Osteoblast (primary cell): ENCODE measurements around the gene HEATR5A. TPM values are rescaled to one million over a fixed set of nuclear protein-coding genes. Genes with fewer than 3 reads are reported as not detected.
A peak's percentile ranks its signal among the peaks of the same experiment; 100 is the strongest.

ENCODE experiments used
- DNase-seq: peaks from one replicate; pipeline ENCODE4 v3.0.0; 2011; ENCODE audit warnings: low spot score, mixed read lengths; ENCODE audit not compliant: insufficient read length; ENCODE audit errors: missing footprints
- H2AFZ ChIP-seq: 2 replicates; pipeline ENCODE4 v1.6.0; 2011; ENCODE audit warnings: mild to moderate bottlenecking, low read length
- H3K27ac ChIP-seq: 2 replicates; pipeline ENCODE4 v1.5.1; 2011; ENCODE audit warnings: mild to moderate bottlenecking, low read depth, low read length, moderate library complexity
- H3K27me3 ChIP-seq: 2 replicates; pipeline ENCODE4 v1.6.0; 2012; ENCODE audit warnings: mild to moderate bottlenecking, control low read depth, inconsistent platforms, low read length, moderate library complexity; ENCODE audit not compliant: insufficient read depth
- H3K36me3 ChIP-seq: 2 replicates; pipeline ENCODE4 v1.5.1; 2011; ENCODE audit warnings: mild to moderate bottlenecking, low read length, control low read depth, moderate library complexity; ENCODE audit not compliant: insufficient read depth
- H3K4me1 ChIP-seq: 2 replicates; pipeline ENCODE4 v1.5.1; 2011; ENCODE audit warnings: mild to moderate bottlenecking, low read length, control low read depth, moderate library complexity; ENCODE audit not compliant: insufficient read depth
- H3K4me2 ChIP-seq: 2 replicates; pipeline ENCODE4 v1.6.0; 2011; ENCODE audit warnings: mild to moderate bottlenecking, low read length; ENCODE audit not compliant: insufficient read depth
- H3K4me3 ChIP-seq: fragments of 200-600 bp; sonication (generic); 3 replicates; pipeline ENCODE4 v1.5.1; 2012; ENCODE audit warnings: mild to moderate bottlenecking, low read length, inconsistent platforms; ENCODE audit not compliant: insufficient read depth
- H3K79me2 ChIP-seq: 2 replicates; pipeline ENCODE4 v1.6.0; 2012; ENCODE audit warnings: mild to moderate bottlenecking, low read length, control low read depth, inconsistent platforms; ENCODE audit not compliant: insufficient read depth
- H3K9me3 ChIP-seq: 2 replicates; pipeline ENCODE4 v1.5.1; 2011; ENCODE audit warnings: low read depth, low read length, control low read depth
- H4K20me1 ChIP-seq: 2 replicates; pipeline ENCODE4 v1.6.0; 2012; ENCODE audit warnings: mild to moderate bottlenecking, low read length, control low read depth; ENCODE audit not compliant: insufficient read depth
- total RNA-seq: library from RNA; depleted of rRNA; stranded (reverse); fragments of >200 nt; gene quantifications from 2 replicates; pipeline ENCODE4 v1.2.3, GENCODE V29; 2012
- TF ChIP-seq, protein P1 (sequence below): IDR thresholded peaks from 2 replicates; pipeline ENCODE4 v1.5.1; 2011; ENCODE audit warnings: mild to moderate bottlenecking, low read depth, low read length, moderate library complexity; ENCODE audit errors: extremely low read depth

The HEATR5A gene
- total RNA-seq, 1 donor, result 46.0 TPM

DNA sequence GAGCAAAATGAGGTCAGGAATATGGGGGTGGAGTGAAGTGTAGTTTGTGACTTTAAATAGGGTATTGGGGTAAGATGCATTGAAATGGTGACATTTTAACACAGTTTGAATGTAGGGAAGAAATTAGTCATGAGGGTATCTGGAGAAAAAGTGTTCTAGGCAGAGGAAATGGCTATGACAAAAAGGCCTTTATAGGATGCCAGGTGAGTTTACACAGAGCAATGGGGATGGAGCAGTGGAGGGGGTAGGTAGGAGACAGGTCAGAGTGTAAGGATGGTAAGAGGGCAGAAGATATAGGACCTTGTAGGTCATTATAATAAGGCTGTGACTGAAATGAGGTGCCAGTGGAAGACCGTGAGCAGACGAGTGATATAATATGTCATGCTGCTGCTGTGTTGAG lies 30.4 kb downstream of the HEATR5A start:
- no peaks in the 10 kb centered on the region for H3K9me3 ChIP-seq
- no peak overlapping the region for H2AFZ ChIP-seq
- no peak overlapping the region for H3K4me2 ChIP-seq
- no peaks in the 10 kb centered on the region for H3K79me2 ChIP-seq
- H3K4me3 ChIP-seq, result no peak overlapping the region
- no peaks in the 10 kb centered on the region for H4K20me1 ChIP-seq
- no peaks in the 10 kb centered on the region for H3K4me1 ChIP-seq
- no peak overlapping the region for H3K27ac ChIP-seq
- DNase-seq, result no peak
- no peaks in the 10 kb centered on the region for H3K27me3 ChIP-seq
- H3K36me3 ChIP-seq, result peaks cover 34% of the 10 kb centered on the region
- TF ChIP-seq, protein P1, sequence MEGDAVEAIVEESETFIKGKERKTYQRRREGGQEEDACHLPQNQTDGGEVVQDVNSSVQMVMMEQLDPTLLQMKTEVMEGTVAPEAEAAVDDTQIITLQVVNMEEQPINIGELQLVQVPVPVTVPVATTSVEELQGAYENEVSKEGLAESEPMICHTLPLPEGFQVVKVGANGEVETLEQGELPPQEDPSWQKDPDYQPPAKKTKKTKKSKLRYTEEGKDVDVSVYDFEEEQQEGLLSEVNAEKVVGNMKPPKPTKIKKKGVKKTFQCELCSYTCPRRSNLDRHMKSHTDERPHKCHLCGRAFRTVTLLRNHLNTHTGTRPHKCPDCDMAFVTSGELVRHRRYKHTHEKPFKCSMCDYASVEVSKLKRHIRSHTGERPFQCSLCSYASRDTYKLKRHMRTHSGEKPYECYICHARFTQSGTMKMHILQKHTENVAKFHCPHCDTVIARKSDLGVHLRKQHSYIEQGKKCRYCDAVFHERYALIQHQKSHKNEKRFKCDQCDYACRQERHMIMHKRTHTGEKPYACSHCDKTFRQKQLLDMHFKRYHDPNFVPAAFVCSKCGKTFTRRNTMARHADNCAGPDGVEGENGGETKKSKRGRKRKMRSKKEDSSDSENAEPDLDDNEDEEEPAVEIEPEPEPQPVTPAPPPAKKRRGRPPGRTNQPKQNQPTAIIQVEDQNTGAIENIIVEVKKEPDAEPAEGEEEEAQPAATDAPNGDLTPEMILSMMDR, result no peak

DNA sequence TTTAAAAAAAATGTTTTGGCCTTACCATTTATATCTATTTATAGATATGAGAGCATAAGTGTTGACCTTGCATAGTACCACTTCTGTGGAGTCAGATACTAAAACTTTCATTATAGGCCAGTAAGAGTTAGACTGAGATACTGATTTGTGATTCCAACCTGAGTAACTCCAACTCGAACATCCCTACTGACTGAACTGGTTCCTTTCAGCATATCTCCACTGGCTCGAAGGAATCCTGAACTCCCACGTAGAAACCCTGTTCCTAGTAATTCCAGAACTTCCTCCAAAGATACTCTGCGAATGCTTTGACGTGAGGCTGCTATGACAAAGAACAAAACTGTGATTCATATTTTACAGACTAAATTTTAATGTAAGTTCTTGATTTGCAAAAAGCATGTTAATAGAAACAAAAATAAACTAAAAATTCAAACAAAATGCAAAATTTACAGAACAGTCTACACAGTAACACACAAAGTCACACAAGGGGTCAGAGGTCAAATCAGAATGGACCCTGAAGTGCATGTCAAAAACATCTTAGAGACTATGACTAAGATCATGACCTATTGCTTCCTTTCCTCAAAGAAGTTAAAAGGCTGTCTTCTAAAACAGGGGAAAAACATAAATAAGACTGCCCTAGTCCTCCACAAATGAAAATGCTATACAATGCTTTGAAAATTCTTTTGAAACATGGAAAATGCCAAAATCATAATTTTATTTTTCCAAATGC lies 31.5 kb downstream of the HEATR5A start:
- Histone ChIP-seq H3K4me2 (no peak overlapping the region), H3K27me3 (no peaks in the 10 kb centered on the region), H3K36me3 (peaks cover 27% of the 10 kb centered on the region), H2AFZ (no peak overlapping the region), H4K20me1 (no peaks in the 10 kb centered on the region), H3K4me3 (no peak overlapping the region), H3K4me1 (no peaks in the 10 kb centered on the region), H3K9me3 (no peaks in the 10 kb centered on the region), H3K79me2 (no peaks in the 10 kb centered on the region), H3K27ac (peak overlapping the region; percentile 48)
- TF ChIP-seq, protein P1, result no peak
- DNase-seq, result no peak

DNA sequence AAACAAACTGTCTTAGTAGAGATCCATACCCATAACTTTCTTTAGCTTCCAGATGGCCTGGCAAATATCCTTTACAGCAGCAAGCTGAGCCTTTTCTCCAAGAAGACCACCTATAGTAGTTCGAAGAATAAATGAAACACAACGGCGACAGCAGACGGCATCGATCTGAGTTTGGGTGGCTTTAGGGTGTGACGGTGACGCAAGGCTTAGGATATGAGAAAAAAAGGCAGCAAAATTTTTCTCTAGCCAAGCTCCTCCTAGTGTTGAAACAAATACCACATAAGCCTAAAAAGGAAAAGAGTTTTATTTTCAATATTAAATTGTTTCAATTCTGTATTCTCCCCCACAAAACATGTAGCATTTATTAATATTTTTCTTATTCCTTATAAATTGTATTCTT lies 33.3 kb downstream of the HEATR5A start:
- no peaks in the 10 kb centered on the region for H3K4me1 ChIP-seq
- H3K27me3 ChIP-seq, result no peaks in the 10 kb centered on the region
- H3K36me3 ChIP-seq, result peaks cover 35% of the 10 kb centered on the region
- H3K27ac ChIP-seq, result no peak overlapping the region
- TF ChIP-seq, protein P1, result no peak
- DNase-seq, result peak; percentile 83
- H3K4me2 ChIP-seq, result no peak overlapping the region
- no peaks in the 10 kb centered on the region for H3K9me3 ChIP-seq
- H3K4me3 ChIP-seq, result no peak overlapping the region
- no peak overlapping the region for H2AFZ ChIP-seq
- H4K20me1 ChIP-seq, result no peaks in the 10 kb centered on the region
- H3K79me2 ChIP-seq, result no peaks in the 10 kb centered on the region

DNA sequence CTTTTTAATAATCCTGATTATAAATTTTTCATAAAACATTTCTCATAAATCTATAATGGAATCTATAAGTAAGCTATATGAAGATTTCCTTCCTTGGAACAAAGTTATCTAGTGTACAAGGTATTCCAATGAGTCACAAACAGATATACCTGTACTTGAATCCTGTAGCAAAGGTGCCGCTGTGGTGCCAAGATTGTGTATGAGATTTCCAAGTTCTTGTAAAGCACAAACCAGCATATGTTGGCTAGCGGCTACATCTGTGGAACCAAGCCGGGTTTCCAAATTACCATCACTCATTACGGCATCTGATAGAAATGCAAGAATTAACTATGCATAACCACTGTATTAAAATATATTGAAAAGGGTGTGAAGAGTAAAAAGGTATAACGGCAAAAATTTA lies 34.1 kb downstream of the HEATR5A start:
- TF ChIP-seq, protein P1, result no peak
- Histone ChIP-seq H3K4me2 (no peak overlapping the region), H3K79me2 (no peaks in the 10 kb centered on the region), H3K36me3 (peaks cover 41% of the 10 kb centered on the region), H4K20me1 (no peaks in the 10 kb centered on the region), H3K27me3 (no peaks in the 10 kb centered on the region), H3K9me3 (no peaks in the 10 kb centered on the region), H3K4me3 (no peak overlapping the region), H3K4me1 (no peaks in the 10 kb centered on the region), H2AFZ (no peak overlapping the region), H3K27ac (no peak overlapping the region)
- DNase-seq, result no peak
